Nephron (organoid): ENCODE measurements around the gene LCMT2.

Experiments used
- H3K27ac Mint-ChIP-seq, 3 experiments: 2 replicates each; pipeline ENCODE4 v1.8.0; 2020; ENCODE audit warnings: mixed read lengths in 3 of 3, mild to moderate bottlenecking in 2 of 3, moderate library complexity in 1 of 3
- H3K27me3 Mint-ChIP-seq: 2 replicates; pipeline ENCODE4 v1.8.0; 2021; ENCODE audit warnings: low read depth, mild to moderate bottlenecking, moderate library complexity, mixed read lengths
- H3K36me3 Mint-ChIP-seq: 2 replicates; pipeline ENCODE4 v1.8.0; 2020; ENCODE audit warnings: low read depth, mixed read lengths
- H3K4me1 Mint-ChIP-seq: 2 replicates; pipeline ENCODE4 v1.8.0; 2020; ENCODE audit warnings: mixed read lengths
- H3K4me3 Mint-ChIP-seq, 3 experiments: 2 replicates each; pipeline ENCODE4 v1.8.0; 2020; ENCODE audit warnings: mild to moderate bottlenecking in 3 of 3, mixed read lengths in 3 of 3, moderate library complexity in 2 of 3
- H3K9me3 Mint-ChIP-seq: 2 replicates; pipeline ENCODE4 v1.8.0; 2020; ENCODE audit warnings: mixed read lengths
- TF ChIP-seq, protein P1 (sequence below), 3 experiments: fragments of 200-600 bp; sonication (generic); IDR thresholded peaks; one replicate each; pipeline ENCODE4 v1.5.0; 2021; ENCODE audit warnings: antibody characterized with exemption in 3 of 3; ENCODE audit not compliant: unreplicated experiment in 3 of 3

The LCMT2 gene

GRCh38 chr15:43330780-43331087 lies 361 bp upstream of the LCMT2 start:
- Mint-ChIP-seq H3K27ac (peak overlapping the region; percentile 98 to 100 (median 99)), H3K27me3 (peaks cover 3% of the 10 kb centered on the region), H3K4me1 (peaks cover 23% of the 10 kb centered on the region), H3K9me3 (no peaks in the 10 kb centered on the region), H3K36me3 (peaks cover 47% of the 10 kb centered on the region), H3K4me3 (peak overlapping the region; percentile 96 to 97 (median 97))
- TF ChIP-seq, protein P1, sequence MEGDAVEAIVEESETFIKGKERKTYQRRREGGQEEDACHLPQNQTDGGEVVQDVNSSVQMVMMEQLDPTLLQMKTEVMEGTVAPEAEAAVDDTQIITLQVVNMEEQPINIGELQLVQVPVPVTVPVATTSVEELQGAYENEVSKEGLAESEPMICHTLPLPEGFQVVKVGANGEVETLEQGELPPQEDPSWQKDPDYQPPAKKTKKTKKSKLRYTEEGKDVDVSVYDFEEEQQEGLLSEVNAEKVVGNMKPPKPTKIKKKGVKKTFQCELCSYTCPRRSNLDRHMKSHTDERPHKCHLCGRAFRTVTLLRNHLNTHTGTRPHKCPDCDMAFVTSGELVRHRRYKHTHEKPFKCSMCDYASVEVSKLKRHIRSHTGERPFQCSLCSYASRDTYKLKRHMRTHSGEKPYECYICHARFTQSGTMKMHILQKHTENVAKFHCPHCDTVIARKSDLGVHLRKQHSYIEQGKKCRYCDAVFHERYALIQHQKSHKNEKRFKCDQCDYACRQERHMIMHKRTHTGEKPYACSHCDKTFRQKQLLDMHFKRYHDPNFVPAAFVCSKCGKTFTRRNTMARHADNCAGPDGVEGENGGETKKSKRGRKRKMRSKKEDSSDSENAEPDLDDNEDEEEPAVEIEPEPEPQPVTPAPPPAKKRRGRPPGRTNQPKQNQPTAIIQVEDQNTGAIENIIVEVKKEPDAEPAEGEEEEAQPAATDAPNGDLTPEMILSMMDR (IDR thresholded peaks at IDR 0.05; ENCODE audit: unreplicated experiment in 3 of 3), result no peak

GRCh38 chr15:43329217-43329959 lies 985 bp downstream of the LCMT2 start:
- TF ChIP-seq, protein P1 (IDR thresholded peaks at IDR 0.05; ENCODE audit: unreplicated experiment in 3 of 3), result no peak
- Mint-ChIP-seq H3K9me3 (no peaks in the 10 kb centered on the region), H3K4me1 (peaks cover 23% of the 10 kb centered on the region), H3K27me3 (peaks cover 3% of the 10 kb centered on the region), H3K36me3 (peaks cover 37% of the 10 kb centered on the region), H3K4me3 (peak overlapping the region; percentile 96 to 97 (median 97)), H3K27ac (peak overlapping the region; percentile 98 to 100 (median 99))

GRCh38 chr15:43325039-43325684 lies 5.2 kb downstream of the LCMT2 start:
- Mint-ChIP-seq H3K36me3 (peaks cover 24% of the 10 kb centered on the region), H3K9me3 (no peaks in the 10 kb centered on the region), H3K4me3 (no peak overlapping the region), H3K27me3 (peaks cover 14% of the 10 kb centered on the region), H3K4me1 (peaks cover 9% of the 10 kb centered on the region), H3K27ac (no peak overlapping the region)
- TF ChIP-seq, protein P1 (IDR thresholded peaks at IDR 0.05; ENCODE audit: unreplicated experiment in 3 of 3), result no peak

- Mint-ChIP-seq H3K4me3 (no peak overlapping the region), H3K36me3 (no peaks in the 10 kb centered on the region), H3K9me3 (no peaks in the 10 kb centered on the region), H3K4me1 (no peaks in the 10 kb centered on the region), H3K27me3 (peaks cover 16% of the 10 kb centered on the region), H3K27ac (no peak overlapping the region)
- TF ChIP-seq, protein P1 (IDR thresholded peaks at IDR 0.05; ENCODE audit: unreplicated experiment in 3 of 3), result no peak
Measured at GRCh38 chr15:43318990-43319771, 11.2 kb downstream of the LCMT2 start.

DNA sequence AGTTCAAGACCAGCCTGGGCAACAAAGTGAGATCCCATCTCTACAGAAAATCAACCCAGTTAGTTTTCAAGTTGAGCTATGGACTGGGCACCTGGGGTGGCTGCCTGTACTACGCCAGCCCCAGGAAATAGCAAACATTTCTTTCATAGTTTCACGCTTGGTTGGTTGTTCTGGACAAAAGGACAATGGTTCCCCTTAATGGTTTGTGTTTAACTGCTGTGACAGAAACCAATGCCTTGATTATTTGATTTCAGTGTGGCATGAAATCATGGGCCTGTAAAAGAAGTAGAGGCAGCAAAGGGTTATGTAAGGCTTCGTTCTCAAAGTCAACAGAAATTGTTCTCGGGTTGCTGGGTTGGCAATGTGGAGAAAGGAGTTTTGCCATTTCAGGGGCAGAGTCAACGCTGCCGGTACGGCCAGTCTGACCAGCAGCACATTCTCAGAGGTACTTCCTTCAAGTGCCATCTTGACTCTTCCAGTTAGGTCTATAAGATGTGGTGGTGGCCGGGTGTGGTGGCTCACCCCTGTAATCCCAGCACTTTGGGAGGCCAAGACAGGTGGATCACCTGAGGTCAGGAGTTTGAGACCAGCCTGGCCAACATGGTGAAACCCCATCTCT lies 12.7 kb downstream of the LCMT2 start:
- Mint-ChIP-seq H3K4me1 (no peaks in the 10 kb centered on the region), H3K9me3 (no peaks in the 10 kb centered on the region), H3K4me3 (no peak overlapping the region), H3K27me3 (peaks cover 25% of the 10 kb centered on the region), H3K27ac (no peak overlapping the region), H3K36me3 (no peaks in the 10 kb centered on the region)
- TF ChIP-seq, protein P1 (IDR thresholded peaks at IDR 0.05; ENCODE audit: unreplicated experiment in 3 of 3), result no peak
